ENCODE measurements around the gene SMIM41. TPM values are rescaled to one million over a fixed set of nuclear protein-coding genes. Genes with fewer than 3 reads are reported as not detected.

The SMIM41 gene
- total and polyA plus RNA-seq, 11 donors, result 0.08 to 0.65 (median 0.32) TPM; not detected in 6

- peaks cover 22 to 98% (median 82%) of the 10 kb centered on the region in 12 donors for H3K4me1 ChIP-seq
- H3K27me3 ChIP-seq, result no peaks in the 10 kb centered on the region
- no peaks in the 10 kb centered on the region for H3K9me3 ChIP-seq
- H3K36me3 ChIP-seq, result peaks cover 0 to 6% (median 0%) of the 10 kb centered on the region in 9 donors
- intact Hi-C loops (cut with DNase I), result loop anchor here in 1 of 10 donors (2.0 kb wide), 1 partner anchor 19 kb away; no protein-coding TSS in a partner anchor
- H3K4me3 ChIP-seq, result peak overlapping the region in 10 of 12 donors; percentile 31 to 67 (median 53)
- peak overlapping the region; percentile 93 to 99 (median 97) for H3K27ac ChIP-seq
- peak in 2 of 4 donors; percentile 2 to 5 for ATAC-seq
- no peak for TF ChIP-seq POLR2A (IDR thresholded peaks at IDR 0.05)
- DNase-seq, result peak; percentile 69 to 82 (median 76)
- WGBS, 4 donors, result 16 to 30% (median 27%) methylated on average over 3 to 4 of the region's 4 CpGs
These were observed 33.7 kb upstream of the SMIM41 start for GRCh38 chr12:52045794-52046199.

GRCh38 chr12:52046859-52047258 is 32.6 kb upstream of the SMIM41 start:
- peaks cover 0 to 6% (median 0%) of the 10 kb centered on the region in 9 donors for H3K36me3 ChIP-seq
- DNase-seq, result no peak
- peak overlapping the region in 8 of 12 donors; percentile 14 to 99 (median 96) for H3K27ac ChIP-seq
- no peak overlapping the region for H3K4me3 ChIP-seq
- intact Hi-C loops (cut with DNase I), result no loop called here
- H3K9me3 ChIP-seq, result no peaks in the 10 kb centered on the region
- H3K27me3 ChIP-seq, result no peaks in the 10 kb centered on the region
- peaks cover 22 to 94% (median 75%) of the 10 kb centered on the region in 12 donors for H3K4me1 ChIP-seq
- no peak for ATAC-seq
- WGBS, 4 donors, result 84 to 92% (median 86%) methylated on average over 7 of the region's 7 CpGs
- TF ChIP-seq, protein P1, sequence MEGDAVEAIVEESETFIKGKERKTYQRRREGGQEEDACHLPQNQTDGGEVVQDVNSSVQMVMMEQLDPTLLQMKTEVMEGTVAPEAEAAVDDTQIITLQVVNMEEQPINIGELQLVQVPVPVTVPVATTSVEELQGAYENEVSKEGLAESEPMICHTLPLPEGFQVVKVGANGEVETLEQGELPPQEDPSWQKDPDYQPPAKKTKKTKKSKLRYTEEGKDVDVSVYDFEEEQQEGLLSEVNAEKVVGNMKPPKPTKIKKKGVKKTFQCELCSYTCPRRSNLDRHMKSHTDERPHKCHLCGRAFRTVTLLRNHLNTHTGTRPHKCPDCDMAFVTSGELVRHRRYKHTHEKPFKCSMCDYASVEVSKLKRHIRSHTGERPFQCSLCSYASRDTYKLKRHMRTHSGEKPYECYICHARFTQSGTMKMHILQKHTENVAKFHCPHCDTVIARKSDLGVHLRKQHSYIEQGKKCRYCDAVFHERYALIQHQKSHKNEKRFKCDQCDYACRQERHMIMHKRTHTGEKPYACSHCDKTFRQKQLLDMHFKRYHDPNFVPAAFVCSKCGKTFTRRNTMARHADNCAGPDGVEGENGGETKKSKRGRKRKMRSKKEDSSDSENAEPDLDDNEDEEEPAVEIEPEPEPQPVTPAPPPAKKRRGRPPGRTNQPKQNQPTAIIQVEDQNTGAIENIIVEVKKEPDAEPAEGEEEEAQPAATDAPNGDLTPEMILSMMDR (IDR thresholded peaks at IDR 0.05), result no peak
- TF ChIP-seq POLR2A (IDR thresholded peaks at IDR 0.05), result no peak

GRCh38 chr12:52049286-52049685 is 30.2 kb upstream of the SMIM41 start:
- Histone ChIP-seq H3K36me3 (peaks cover 0 to 16% (median 7%) of the 10 kb centered on the region in 9 donors), H3K9me3 (no peaks in the 10 kb centered on the region), H3K27me3 (no peaks in the 10 kb centered on the region), H3K4me3 (no peak overlapping the region), H3K4me1 (peaks cover 12 to 93% (median 56%) of the 10 kb centered on the region in 12 donors), H3K27ac (peak overlapping the region in 8 of 12 donors; percentile 89 to 99 (median 98))
- ATAC-seq, result no peak
- intact Hi-C loops (cut with DNase I), result no loop called here
- no peak for DNase-seq
- TF ChIP-seq, protein P1 (IDR thresholded peaks at IDR 0.05), result no peak
- TF ChIP-seq POLR2A (IDR thresholded peaks at IDR 0.05), result no peak
- WGBS, 4 donors, result 74 to 83% (median 79%) methylated on average over 4 of the region's 4 CpGs

GRCh38 chr12:52049688-52050087 is 29.8 kb upstream of the SMIM41 start:
- no peaks in the 10 kb centered on the region for H3K27me3 ChIP-seq
- no peaks in the 10 kb centered on the region for H3K9me3 ChIP-seq
- H3K36me3 ChIP-seq, result peaks cover 0 to 19% (median 11%) of the 10 kb centered on the region in 9 donors
- H3K27ac ChIP-seq, result peak overlapping the region in 11 of 12 donors; percentile 89 to 99 (median 97)
- TF ChIP-seq, protein P1 (IDR thresholded peaks at IDR 0.05), result no peak
- no peak for TF ChIP-seq POLR2A (IDR thresholded peaks at IDR 0.05)
- peak overlapping the region in 4 of 12 donors; percentile 63 to 82 (median 76) for H3K4me3 ChIP-seq
- ATAC-seq (no peak), DNase-seq (no peak)
- WGBS, 4 donors, result 88 to 94% (median 92%) methylated on average over 5 of the region's 5 CpGs
- H3K4me1 ChIP-seq, result peaks cover 12 to 95% (median 53%) of the 10 kb centered on the region in 12 donors
- intact Hi-C loops (cut with DNase I), result loop anchor here in 6 of 10 donors (2.0 kb wide), 4 partner anchors 17 to 25 kb away; partner anchors contain the start of gene ATG101 (in 1 of the 6)
